K562 (cell line): ENCODE data around the gene ANKRD44. TPM values are rescaled to one million over a fixed set of nuclear protein-coding genes. Genes with fewer than 3 reads are reported as not detected.

Experiments
- ATAC-seq: fragments of 200-7000 bp; cut with Tn5 transposase; 3 replicates; pipeline ENCODE4 v1.9.1; 2020; ENCODE audit warnings: moderate library complexity
- BruUV-seq: library from RNA; stranded (reverse); fragments of 400-500 nt; replicated peaks from 2 replicates; lab custom pipeline; 2021; lab: Mats Ljungman, UMichigan
- CTCF ChIA-PET: fragments of 300-600 bp; formaldehyde crosslinking; extraction: SDS; loops from one replicate; lab custom pipeline; 2021; ENCODE audit warnings: low intra/inter-chr PET ratio; lab: Yijun Ruan, JAX
- POLR2A ChIA-PET: fragments of 300-600, 350-650 bp; sonication (Branson Sonifier 250); formaldehyde crosslinking; extraction: SDS; loops from one replicate; lab custom pipeline; 2021; ENCODE audit warnings: antibody characterized with exemption, inconsistent platforms; lab: Yijun Ruan, JAX
- DNase-seq, 4 experiments: peaks; one replicate each; pipeline versions ENCODE4 v3.0.0 to v3.0.0-alpha.2; 2011 to 2018; ENCODE audit warnings: low spot score in 3 of 4, mixed read lengths in 3 of 4; ENCODE audit errors: extremely low read depth in 1 of 4
- FAIRE-seq: peaks from 2 replicates; lab custom pipeline; 2011; peaks lifted over from hg19 to GRCh38; lab: Jason Lieb, UNC
- H2AFZ ChIP-seq: 2 replicates; pipeline ENCODE4 v1.6.0; 2011; ENCODE audit warnings: low read depth, low read length, control low read depth, inconsistent platforms
- H3K27ac ChIP-seq: fragments of 200-600 bp; 3 replicates; pipeline ENCODE4 v1.8.0; 2011; ENCODE audit warnings: low read depth, mild to moderate bottlenecking, control low read depth, inconsistent platforms, low read length, moderate library complexity, mixed read lengths; ENCODE audit errors: extremely low read depth
- H3K27me3 ChIP-seq, 2 experiments: fragments of 300-600 bp in 1 of 2; 2 replicates in 1 of 2; 3 replicates in 1 of 2; pipeline versions ENCODE4 v1.6.0 to v1.8.0; 2011; ENCODE audit warnings: inconsistent platforms in 2 of 2, low read length in 2 of 2, mild to moderate bottlenecking in 1 of 2, mixed read lengths in 1 of 2, moderate library complexity in 1 of 2; ENCODE audit not compliant: control insufficient read depth in 2 of 2, insufficient read depth in 2 of 2
- H3K36me3 ChIP-seq: fragments of 300-600 bp; 3 replicates; pipeline ENCODE4 v1.8.0; 2011; ENCODE audit warnings: mild to moderate bottlenecking, low read length, inconsistent platforms; ENCODE audit not compliant: control insufficient read depth, insufficient read depth
- H3K4me1 ChIP-seq, 2 experiments: fragments of 200-600 bp in 1 of 2; replicated peaks in 1 of 2; 2 replicates in 1 of 2; 3 replicates in 1 of 2; pipeline versions ENCODE4 v1.5.1 to v1.8.0; 2011; ENCODE audit warnings: inconsistent platforms in 2 of 2, low read length in 2 of 2, mild to moderate bottlenecking in 1 of 2, mixed read lengths in 1 of 2, moderate library complexity in 1 of 2; ENCODE audit not compliant: control insufficient read depth in 2 of 2, insufficient read depth in 2 of 2
- H3K4me2 ChIP-seq: 2 replicates; pipeline ENCODE4 v1.6.1; 2011; ENCODE audit warnings: low read length, control low read depth, inconsistent platforms, mixed read lengths; ENCODE audit not compliant: insufficient read depth
- H3K4me3 ChIP-seq: fragments of 200-600 bp; sonication (generic), shearing (Covaris generic); 2 replicates; pipeline ENCODE4 v1.5.1; 2016; ENCODE audit warnings: control low read depth, inconsistent platforms
- H3K79me2 ChIP-seq: fragments of 200-600 bp; 3 replicates; pipeline ENCODE4 v1.8.0; 2011; ENCODE audit warnings: low read length, inconsistent platforms; ENCODE audit not compliant: control insufficient read depth, insufficient read depth
- H3K9ac ChIP-seq, 2 experiments: 2 replicates each; pipeline versions ENCODE4 v1.6.0 to v1.6.1; 2011; ENCODE audit warnings: low read depth in 2 of 2, low read length in 2 of 2, control low read depth in 1 of 2, inconsistent platforms in 1 of 2, mild to moderate bottlenecking in 1 of 2, mixed read lengths in 1 of 2; ENCODE audit not compliant: insufficient read depth in 1 of 2
- H3K9me1 ChIP-seq: one replicate; pipeline ENCODE4 v1.6.0; 2011; ENCODE audit warnings: inconsistent platforms, mild to moderate bottlenecking, low read length, moderate library complexity; ENCODE audit not compliant: control insufficient read depth, insufficient read depth
- H3K9me3 ChIP-seq: replicated peaks from 2 replicates; pipeline ENCODE4 v1.5.1; 2011; ENCODE audit warnings: low read depth, low read length, inconsistent platforms; ENCODE audit not compliant: control insufficient read depth, insufficient read depth
- H4K20me1 ChIP-seq: replicated peaks from 2 replicates; pipeline ENCODE4 v1.6.1; 2011; ENCODE audit warnings: low read length, inconsistent platforms, mixed read lengths; ENCODE audit not compliant: control insufficient read depth, insufficient read depth
- CLOCK ChIP-seq: fragments of 250-450 bp; sonication (Bioruptor Pico); IDR thresholded peaks from 2 replicates; pipeline ENCODE4 v1.4.0; 2020; ENCODE audit warnings: mild to moderate bottlenecking, moderate library complexity, borderline replicate concordance
- RBM34 ChIP-seq: fragments of 200-400 bp; formaldehyde crosslinking; IDR thresholded peaks from 2 replicates; pipeline ENCODE4 v1.6.1; 2018; ENCODE audit warnings: low read length, borderline replicate concordance; ENCODE audit not compliant: insufficient read depth
- ZNF766 ChIP-seq: fragments of 200-800 bp; sonication (Bioruptor generic); conservative IDR thresholded peaks from 2 replicates; pipeline ENCODE4 v1.6.1; 2016; ENCODE audit warnings: missing genetic modification characterization, missing compliant biosample characterization
- WGBS: fragments of 100-300 bp; shearing (Covaris generic); methylation state at CpG from one replicate; pipeline ENCODE4 v1.1.6; 2016; ENCODE audit warnings: low coverage, mixed read lengths; ENCODE audit not compliant: insufficient coverage; ENCODE audit errors: missing lambda C conversion rate; 5-methylcytosine and 5-hydroxymethylcytosine counted together
- in situ Hi-C: fragments of 300-500 bp; cut with MboI; formaldehyde crosslinking; loops from 4 replicates; pipeline ENCODE4 v1.15.0; 2018; ENCODE audit warnings: inconsistent platforms, mixed read lengths
- intact Hi-C: fragments of 100-400 bp; cut with micrococcal nuclease; formaldehyde crosslinking; loops from 2 replicates; pipeline ENCODE4 v1.14.2; 2022
- polyA plus RNA-seq, 8 experiments: library from polyadenylated mRNA; depleted of rRNA in 4 of 8; stranded (reverse) in 5 of 8; unstranded in 3 of 8; fragments of >200 nt; fragmentation: Nextera tagmentation in 2 of 8; fragmentation: Illumina TruSeq in 1 of 8; extraction: Ambion mirVana in 2 of 8; extraction: Trizol in 1 of 8; gene quantifications; 2 replicates each; pipeline versions ENCODE4 v1.2.1 to v1.2.3, GENCODE V29; 2011 to 2014; ENCODE audit warnings: inconsistent platforms in 1 of 8, missing spikeins in 1 of 8
- total RNA-seq, 7 experiments: library from RNA; depleted of rRNA in 6 of 7; stranded (reverse); fragments of >200 nt in 6 of 7; fragmentation: Illumina TruSeq in 2 of 7; extraction: Trizol in 2 of 7; gene quantifications; 2 replicates each; pipeline versions ENCODE4 v1.2.1 to v1.2.3, GENCODE V29; 2011 to 2021; ENCODE audit warnings: low replicate concordance in 1 of 7

Gene ANKRD44
- total and polyA plus RNA-seq, 9 of the 15 experiments (the other 6 are each of a cell fraction or from before 2014, with no cell fraction given): 0.03 to 0.64 (median 0.07) TPM; not detected in 3

DNA sequence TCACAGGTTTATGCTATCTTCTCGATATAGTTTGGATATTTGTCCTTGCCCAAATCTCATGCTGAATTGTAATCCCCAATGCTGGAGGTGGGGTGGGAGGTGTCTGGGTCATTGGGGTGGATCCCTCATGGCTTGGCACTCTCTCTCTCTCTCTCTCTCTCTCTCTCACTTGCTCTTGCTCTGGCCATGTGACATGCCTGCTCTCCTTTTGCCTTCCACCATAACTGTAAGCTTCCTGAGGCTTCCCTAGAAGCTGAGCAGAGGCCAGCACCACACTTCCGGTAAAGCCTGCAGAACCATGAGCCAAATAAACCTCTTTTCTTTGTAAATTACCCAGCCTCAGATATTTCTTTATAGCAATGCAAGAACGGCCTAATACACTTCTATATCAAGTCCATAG is 342.8 kb downstream of the ANKRD44 start:
- no peak for DNase-seq
- in situ Hi-C loops: no loop called here
- H3K9me3 ChIP-seq: no peaks in the 10 kb centered on the region
- no peak overlapping the region for H2AFZ ChIP-seq
- no peak overlapping the region for H3K4me3 ChIP-seq
- TF ChIP-seq ZNF766: peak; percentile 55; the same call in 1 of the 2 replicates
- no peak for TF ChIP-seq RBM34
- CTCF ChIA-PET: no interaction called here
- WGBS: 4% methylated on average over 3 of the region's 3 CpGs
- no peaks in the 10 kb centered on the region for H3K9me1 ChIP-seq
- no peaks in the 10 kb centered on the region for H3K79me2 ChIP-seq
- no peak for FAIRE-seq
- H3K27ac ChIP-seq: no peak overlapping the region
- no peaks in the 10 kb centered on the region for H3K36me3 ChIP-seq
- H3K4me1 ChIP-seq: no peaks in the 10 kb centered on the region
- no peak overlapping the region for H3K9ac ChIP-seq
- intact Hi-C loops: no loop called here
- H3K27me3 ChIP-seq: no peaks in the 10 kb centered on the region
- BruUV-seq: no TSS peak
- no peak overlapping the region for H3K4me2 ChIP-seq
- no peaks in the 10 kb centered on the region for H4K20me1 ChIP-seq
- no peak for ATAC-seq
- POLR2A ChIA-PET: no interaction called here

- Histone ChIP-seq H3K27ac (no peak overlapping the region), H3K9me3 (no peaks in the 10 kb centered on the region), H3K4me1 (no peaks in the 10 kb centered on the region), H3K9ac (no peak overlapping the region), H3K79me2 (no peaks in the 10 kb centered on the region), H3K4me2 (no peak overlapping the region), H3K36me3 (no peaks in the 10 kb centered on the region), H3K9me1 (no peaks in the 10 kb centered on the region), H2AFZ (no peak overlapping the region), H4K20me1 (no peaks in the 10 kb centered on the region), H3K4me3 (no peak overlapping the region), H3K27me3 (no peaks in the 10 kb centered on the region)
- FAIRE-seq: no peak
- ChIA-PET POLR2A (no interaction called here), CTCF (no interaction called here)
- no peak for DNase-seq
- intact Hi-C loops (no loop called here), in situ Hi-C loops (no loop called here)
- 9% methylated on average over 7 of the region's 7 CpGs for WGBS
- BruUV-seq: no TSS peak
- no peak for ATAC-seq
- TF ChIP-seq CLOCK: no peak
These were observed 343.5 kb downstream of the ANKRD44 start for GRCh38 chr2:196967116-196967515.
